K562 (cell line): ENCODE data around the gene PSG7. TPM values are rescaled to one million over a fixed set of nuclear protein-coding genes. Genes with fewer than 3 reads are reported as not detected.
"Not testable (repeated sequence)": the region's sequence is repeated elsewhere in the genome, so short reads cannot be mapped to it uniquely, and the experiment has no call there.

Experiments
- ATAC-seq: fragments of 200-7000 bp; cut with Tn5 transposase; 3 replicates; pipeline ENCODE4 v1.9.1; 2020; ENCODE audit warnings: moderate library complexity
- BruUV-seq: library from RNA; stranded (reverse); fragments of 400-500 nt; replicated peaks from 2 replicates; lab custom pipeline; 2021; lab: Mats Ljungman, UMichigan
- CTCF ChIA-PET: fragments of 300-600 bp; formaldehyde crosslinking; extraction: SDS; loops from one replicate; lab custom pipeline; 2021; ENCODE audit warnings: low intra/inter-chr PET ratio; lab: Yijun Ruan, JAX
- POLR2A ChIA-PET: fragments of 300-600, 350-650 bp; sonication (Branson Sonifier 250); formaldehyde crosslinking; extraction: SDS; loops from one replicate; lab custom pipeline; 2021; ENCODE audit warnings: antibody characterized with exemption, inconsistent platforms; lab: Yijun Ruan, JAX
- DNase-seq, 4 experiments: peaks; one replicate each; pipeline versions ENCODE4 v3.0.0 to v3.0.0-alpha.2; 2011 to 2018; ENCODE audit warnings: low spot score in 3 of 4, mixed read lengths in 3 of 4; ENCODE audit errors: extremely low read depth in 1 of 4
- FAIRE-seq: peaks from 2 replicates; lab custom pipeline; 2011; peaks lifted over from hg19 to GRCh38; lab: Jason Lieb, UNC
- H2AFZ ChIP-seq: 2 replicates; pipeline ENCODE4 v1.6.0; 2011; ENCODE audit warnings: low read depth, low read length, control low read depth, inconsistent platforms
- H3K27ac ChIP-seq: fragments of 200-600 bp; 3 replicates; pipeline ENCODE4 v1.8.0; 2011; ENCODE audit warnings: low read depth, mild to moderate bottlenecking, control low read depth, inconsistent platforms, low read length, moderate library complexity, mixed read lengths; ENCODE audit errors: extremely low read depth
- H3K27me3 ChIP-seq, 2 experiments: fragments of 300-600 bp in 1 of 2; 2 replicates in 1 of 2; 3 replicates in 1 of 2; pipeline versions ENCODE4 v1.6.0 to v1.8.0; 2011; ENCODE audit warnings: inconsistent platforms in 2 of 2, low read length in 2 of 2, mild to moderate bottlenecking in 1 of 2, mixed read lengths in 1 of 2, moderate library complexity in 1 of 2; ENCODE audit not compliant: control insufficient read depth in 2 of 2, insufficient read depth in 2 of 2
- H3K36me3 ChIP-seq: fragments of 300-600 bp; 3 replicates; pipeline ENCODE4 v1.8.0; 2011; ENCODE audit warnings: mild to moderate bottlenecking, low read length, inconsistent platforms; ENCODE audit not compliant: control insufficient read depth, insufficient read depth
- H3K4me1 ChIP-seq, 2 experiments: fragments of 200-600 bp in 1 of 2; replicated peaks in 1 of 2; 2 replicates in 1 of 2; 3 replicates in 1 of 2; pipeline versions ENCODE4 v1.5.1 to v1.8.0; 2011; ENCODE audit warnings: inconsistent platforms in 2 of 2, low read length in 2 of 2, mild to moderate bottlenecking in 1 of 2, mixed read lengths in 1 of 2, moderate library complexity in 1 of 2; ENCODE audit not compliant: control insufficient read depth in 2 of 2, insufficient read depth in 2 of 2
- H3K4me2 ChIP-seq: 2 replicates; pipeline ENCODE4 v1.6.1; 2011; ENCODE audit warnings: low read length, control low read depth, inconsistent platforms, mixed read lengths; ENCODE audit not compliant: insufficient read depth
- H3K4me3 ChIP-seq: fragments of 200-600 bp; sonication (generic), shearing (Covaris generic); 2 replicates; pipeline ENCODE4 v1.5.1; 2016; ENCODE audit warnings: control low read depth, inconsistent platforms
- H3K79me2 ChIP-seq: fragments of 200-600 bp; 3 replicates; pipeline ENCODE4 v1.8.0; 2011; ENCODE audit warnings: low read length, inconsistent platforms; ENCODE audit not compliant: control insufficient read depth, insufficient read depth
- H3K9ac ChIP-seq, 2 experiments: 2 replicates each; pipeline versions ENCODE4 v1.6.0 to v1.6.1; 2011; ENCODE audit warnings: low read depth in 2 of 2, low read length in 2 of 2, control low read depth in 1 of 2, inconsistent platforms in 1 of 2, mild to moderate bottlenecking in 1 of 2, mixed read lengths in 1 of 2; ENCODE audit not compliant: insufficient read depth in 1 of 2
- H3K9me1 ChIP-seq: one replicate; pipeline ENCODE4 v1.6.0; 2011; ENCODE audit warnings: inconsistent platforms, mild to moderate bottlenecking, low read length, moderate library complexity; ENCODE audit not compliant: control insufficient read depth, insufficient read depth
- H3K9me3 ChIP-seq: replicated peaks from 2 replicates; pipeline ENCODE4 v1.5.1; 2011; ENCODE audit warnings: low read depth, low read length, inconsistent platforms; ENCODE audit not compliant: control insufficient read depth, insufficient read depth
- H4K20me1 ChIP-seq: replicated peaks from 2 replicates; pipeline ENCODE4 v1.6.1; 2011; ENCODE audit warnings: low read length, inconsistent platforms, mixed read lengths; ENCODE audit not compliant: control insufficient read depth, insufficient read depth
- WGBS: fragments of 100-300 bp; shearing (Covaris generic); methylation state at CpG from one replicate; pipeline ENCODE4 v1.1.6; 2016; ENCODE audit warnings: low coverage, mixed read lengths; ENCODE audit not compliant: insufficient coverage; ENCODE audit errors: missing lambda C conversion rate; 5-methylcytosine and 5-hydroxymethylcytosine counted together
- in situ Hi-C: fragments of 300-500 bp; cut with MboI; formaldehyde crosslinking; loops from 4 replicates; pipeline ENCODE4 v1.15.0; 2018; ENCODE audit warnings: inconsistent platforms, mixed read lengths
- intact Hi-C: fragments of 100-400 bp; cut with micrococcal nuclease; formaldehyde crosslinking; loops from 2 replicates; pipeline ENCODE4 v1.14.2; 2022
- polyA plus RNA-seq, 8 experiments: library from polyadenylated mRNA; depleted of rRNA in 4 of 8; stranded (reverse) in 5 of 8; unstranded in 3 of 8; fragments of >200 nt; fragmentation: Nextera tagmentation in 2 of 8; fragmentation: Illumina TruSeq in 1 of 8; extraction: Ambion mirVana in 2 of 8; extraction: Trizol in 1 of 8; gene quantifications; 2 replicates each; pipeline versions ENCODE4 v1.2.1 to v1.2.3, GENCODE V29; 2011 to 2014; ENCODE audit warnings: inconsistent platforms in 1 of 8, missing spikeins in 1 of 8
- total RNA-seq, 7 experiments: library from RNA; depleted of rRNA in 6 of 7; stranded (reverse); fragments of >200 nt in 6 of 7; fragmentation: Illumina TruSeq in 2 of 7; extraction: Trizol in 2 of 7; gene quantifications; 2 replicates each; pipeline versions ENCODE4 v1.2.1 to v1.2.3, GENCODE V29; 2011 to 2021; ENCODE audit warnings: low replicate concordance in 1 of 7

PSG7 gene
- total and polyA plus RNA-seq, 9 of the 15 experiments (the other 6 are each of a cell fraction or from before 2014, with no cell fraction given), result not detected

DNA sequence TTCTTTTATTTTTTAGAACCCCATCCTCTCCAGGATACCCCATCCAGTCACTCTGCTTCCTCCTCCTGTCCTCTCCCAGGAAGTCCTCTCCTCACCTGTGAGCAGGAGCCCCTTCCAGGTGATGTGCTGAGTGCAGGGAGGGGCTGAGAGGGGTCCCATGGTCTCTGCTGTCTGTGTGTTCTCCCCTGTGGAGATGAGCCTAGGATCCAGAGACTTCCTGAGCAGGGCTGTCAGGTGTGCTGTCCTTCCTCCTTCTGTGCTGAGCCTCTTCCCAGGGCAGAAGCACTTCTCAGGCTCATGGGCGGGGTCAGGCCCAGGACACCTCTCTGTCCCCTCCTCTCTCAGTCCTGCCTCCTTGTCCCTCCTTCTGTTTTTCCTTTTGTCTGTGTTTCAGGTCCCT, 19.4 kb downstream of the PSG7 start, which contains the start of gene PSG6:
Gene PSG6, minus strand, starts transcription at position 261 of the 400 bp plus-strand sequence. Its CDS starts 102 bp downstream, at position 159.
- H3K9me3 ChIP-seq, H4K20me1 ChIP-seq, H3K9me1 ChIP-seq, BruUV-seq, H3K79me2 ChIP-seq, ATAC-seq, in situ Hi-C loops, H3K36me3 ChIP-seq, H3K9ac ChIP-seq, H3K27me3 ChIP-seq, H3K4me3 ChIP-seq, DNase-seq, H3K4me2 ChIP-seq, POLR2A ChIA-PET, intact Hi-C loops, CTCF ChIA-PET, H3K27ac ChIP-seq, FAIRE-seq, H3K4me1 ChIP-seq, H2AFZ ChIP-seq: not testable (repeated sequence)
- WGBS, result no CpG with 5 or more reads among the region's 1 CpG

DNA sequence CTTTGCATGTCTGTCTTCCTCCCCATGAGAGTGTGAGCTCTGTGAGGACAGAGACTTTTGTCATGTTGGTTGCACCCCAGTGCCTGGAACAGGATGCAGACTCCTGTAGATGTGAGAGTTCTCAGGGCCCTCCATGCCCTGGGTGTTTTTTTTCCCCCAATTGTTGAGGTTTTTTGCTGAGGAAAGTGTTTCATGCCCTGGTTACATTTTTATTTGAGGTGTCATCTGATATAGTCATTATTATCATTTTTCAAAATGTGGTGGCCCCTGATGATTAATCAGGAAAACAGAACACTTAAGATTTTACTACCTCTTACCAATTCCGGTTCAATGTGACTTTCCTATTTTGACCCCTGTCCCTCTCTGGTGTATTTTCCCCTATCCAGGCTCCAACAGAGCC, 20.1 kb downstream of the PSG7 start:
- in situ Hi-C loops, result not testable (repeated sequence)

DNA sequence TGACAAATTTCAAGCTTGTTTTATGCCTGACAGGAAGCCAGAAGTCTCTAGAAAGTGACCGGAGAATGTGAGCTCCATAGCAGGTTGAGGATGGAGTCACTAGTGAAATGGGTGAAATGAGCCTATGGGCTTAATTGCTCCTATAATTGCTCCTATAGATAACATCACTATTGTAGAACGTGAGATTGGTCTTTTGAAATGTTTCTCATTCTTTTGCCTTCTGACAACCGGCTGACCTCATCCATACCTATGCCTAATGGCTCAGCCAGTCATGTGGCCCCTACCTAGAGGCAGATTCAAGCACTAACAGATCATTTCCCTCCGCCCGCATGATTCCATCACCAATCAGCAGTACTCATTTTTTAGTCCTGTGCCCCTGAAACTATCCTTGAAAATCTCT, 23.5 kb downstream of the PSG7 start:
- BruUV-seq, H3K79me2 ChIP-seq, CTCF ChIA-PET, FAIRE-seq, H3K9me3 ChIP-seq, H3K4me2 ChIP-seq, H2AFZ ChIP-seq, H3K36me3 ChIP-seq, H3K4me1 ChIP-seq, intact Hi-C loops, H3K4me3 ChIP-seq, H4K20me1 ChIP-seq, H3K9me1 ChIP-seq, ATAC-seq, DNase-seq, H3K9ac ChIP-seq, H3K27ac ChIP-seq, H3K27me3 ChIP-seq, in situ Hi-C loops, POLR2A ChIA-PET: not testable (repeated sequence)
- 0% methylated on average over 5 of the region's 5 CpGs for WGBS

More for the DNA sequence above, 20.1 kb downstream of the PSG7 start:
- H3K4me1 ChIP-seq, intact Hi-C loops, H3K9ac ChIP-seq, H2AFZ ChIP-seq, H3K27me3 ChIP-seq, H3K27ac ChIP-seq, BruUV-seq, H3K9me1 ChIP-seq, H3K4me2 ChIP-seq, H3K36me3 ChIP-seq, H4K20me1 ChIP-seq, H3K4me3 ChIP-seq, DNase-seq, FAIRE-seq, POLR2A ChIA-PET, ATAC-seq, H3K79me2 ChIP-seq, H3K9me3 ChIP-seq: not testable (repeated sequence)
- CTCF ChIA-PET, result interaction anchor here (0.7 kb wide), 2 partner anchors 141 to 490 kb away, joined by 3 to 4 read pairs; no protein-coding TSS in a partner anchor
- WGBS, result 0% methylated on average over 1 of the region's 1 CpG

DNA sequence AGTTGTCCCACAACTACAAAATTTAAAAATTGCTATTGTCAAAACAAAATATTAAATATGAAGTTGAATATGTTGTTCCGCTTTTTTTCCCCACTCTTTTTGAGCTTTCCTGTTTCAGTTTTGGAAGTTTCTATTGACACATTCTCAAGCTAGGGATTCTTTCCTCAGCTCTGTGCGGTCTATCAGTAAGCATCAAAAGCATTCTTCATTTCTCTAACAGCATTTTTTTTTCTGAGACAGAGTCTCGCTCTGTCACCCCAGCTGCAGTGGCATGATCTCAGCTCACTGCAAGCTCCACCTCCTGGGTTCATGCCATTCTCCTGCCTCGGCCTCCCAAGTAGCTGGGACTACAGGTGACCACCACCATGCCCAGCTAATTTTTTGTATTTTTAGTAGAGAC, 24.1 kb downstream of the PSG7 start:
- H3K4me3 ChIP-seq, H3K36me3 ChIP-seq, ATAC-seq, BruUV-seq, H3K4me2 ChIP-seq, H3K9me1 ChIP-seq, FAIRE-seq, H4K20me1 ChIP-seq, H3K9ac ChIP-seq, H3K79me2 ChIP-seq, H2AFZ ChIP-seq, DNase-seq, H3K9me3 ChIP-seq, H3K4me1 ChIP-seq, in situ Hi-C loops, intact Hi-C loops, H3K27ac ChIP-seq, CTCF ChIA-PET, H3K27me3 ChIP-seq, POLR2A ChIA-PET: not testable (repeated sequence)
- 0% methylated on average over 4 of the region's 4 CpGs for WGBS
